HG02870 (cell line): Measurements from ENCODE around the gene SMYD3.
"Not testable (repeated sequence)": the region's sequence is repeated elsewhere in the genome, so short reads cannot be mapped to it uniquely, and the experiment has no call there.

Experiments
- ATAC-seq: cut with Tn5 transposase; IDR thresholded peaks from one replicate; pipeline ENCODE4 v1.9.1; 2021; ENCODE audit warnings: mild to moderate bottlenecking, moderate library complexity; ENCODE audit not compliant: unreplicated experiment

SMYD3 gene

GRCh38 chr1:246364415-246364941 is 142.6 kb downstream of the SMYD3 start:
- ATAC-seq = peak; percentile 77

- not testable (repeated sequence) for ATAC-seq
Measured at GRCh38 chr1:246357014-246357598, 150.0 kb downstream of the SMYD3 start.

DNA sequence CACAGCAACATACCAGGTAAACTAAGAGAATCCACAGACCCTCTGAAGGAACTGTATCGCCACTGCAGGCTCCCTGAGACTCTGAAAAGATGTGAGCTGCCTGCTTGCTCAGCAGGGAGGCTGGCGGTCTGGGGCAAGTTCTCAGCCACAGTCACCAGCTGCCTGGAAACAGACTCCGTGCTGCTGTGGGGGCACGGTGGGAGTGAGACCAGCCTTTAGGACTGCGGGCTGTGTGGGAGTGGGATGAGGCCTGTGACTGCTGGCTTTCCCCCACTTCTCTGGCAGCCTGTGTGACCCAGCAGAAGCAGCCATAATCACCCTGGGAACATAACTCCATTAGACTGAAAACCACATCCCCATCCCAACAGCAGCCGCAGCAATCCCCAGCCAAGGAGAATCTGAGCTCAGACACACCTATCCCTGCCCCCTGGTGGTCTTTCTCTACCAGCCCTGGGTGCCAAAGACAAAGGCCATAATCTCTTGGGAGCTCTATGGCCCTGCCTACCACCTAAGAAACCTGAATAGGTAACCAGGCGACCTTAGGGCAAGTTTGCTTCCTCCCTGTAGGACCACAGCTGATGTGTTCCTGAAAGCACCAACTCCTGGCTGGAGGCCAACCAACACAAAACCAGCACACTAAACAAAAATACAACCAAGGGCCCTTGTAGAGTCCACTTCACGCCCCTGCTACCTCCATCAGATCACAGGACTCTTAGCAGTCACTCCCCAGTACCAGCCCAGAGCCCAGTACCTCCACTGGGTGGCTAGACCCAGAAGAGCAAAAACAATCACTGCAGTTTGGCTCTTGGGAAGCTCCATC is 151.5 kb downstream of the SMYD3 start:
- no peak for ATAC-seq

GRCh38 chr1:246351721-246352120 is 155.4 kb downstream of the SMYD3 start:
- no peak for ATAC-seq

- no peak for ATAC-seq
Measured at GRCh38 chr1:246350745-246351144, 156.3 kb downstream of the SMYD3 start.

- no peak for ATAC-seq
Measured at GRCh38 chr1:246343937-246344336, 163.1 kb downstream of the SMYD3 start.

- ATAC-seq = peak; percentile 51
Measured at GRCh38 chr1:246343251-246343650, 163.8 kb downstream of the SMYD3 start.

DNA sequence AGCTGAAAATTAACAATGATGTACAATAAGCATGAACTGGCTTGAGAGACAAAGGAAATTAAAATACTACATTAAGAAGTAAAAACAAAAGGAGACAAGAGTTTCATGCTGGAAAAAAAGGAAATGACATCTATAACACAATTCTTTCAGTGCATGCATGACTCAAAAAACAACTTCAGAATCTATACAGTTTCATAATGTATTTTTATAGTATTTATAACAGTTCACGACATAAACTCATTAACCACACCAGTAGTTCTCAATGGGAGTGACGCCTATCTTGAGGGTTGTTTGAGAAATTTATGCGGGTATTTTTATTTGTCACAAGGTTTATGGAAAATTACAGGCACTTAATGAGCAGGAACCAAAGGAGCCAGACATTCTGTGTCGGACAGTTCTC is 168.5 kb downstream of the SMYD3 start:
- ATAC-seq = no peak

- no peak for ATAC-seq
Measured at GRCh38 chr1:246338098-246338497, 169.0 kb downstream of the SMYD3 start.

DNA sequence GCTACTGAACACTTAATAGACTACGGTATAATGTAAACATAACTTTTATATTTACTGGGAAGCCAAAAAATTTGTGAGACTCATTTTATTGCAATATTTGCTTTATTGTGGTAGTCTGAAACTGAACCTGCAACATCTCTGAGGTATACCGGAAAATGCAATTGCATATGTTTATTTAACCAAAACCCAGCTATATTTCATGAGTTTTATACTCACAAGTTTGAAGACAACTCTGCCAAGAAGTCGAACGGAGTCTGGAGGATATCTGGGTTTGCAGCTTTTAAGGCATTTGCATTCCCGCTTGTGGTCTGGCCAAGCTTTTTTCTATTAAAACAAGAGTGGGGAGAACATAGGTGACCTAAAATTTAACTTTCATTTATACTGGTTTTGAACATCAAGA is 171.9 kb downstream of the SMYD3 start:
- ATAC-seq = no peak

DNA sequence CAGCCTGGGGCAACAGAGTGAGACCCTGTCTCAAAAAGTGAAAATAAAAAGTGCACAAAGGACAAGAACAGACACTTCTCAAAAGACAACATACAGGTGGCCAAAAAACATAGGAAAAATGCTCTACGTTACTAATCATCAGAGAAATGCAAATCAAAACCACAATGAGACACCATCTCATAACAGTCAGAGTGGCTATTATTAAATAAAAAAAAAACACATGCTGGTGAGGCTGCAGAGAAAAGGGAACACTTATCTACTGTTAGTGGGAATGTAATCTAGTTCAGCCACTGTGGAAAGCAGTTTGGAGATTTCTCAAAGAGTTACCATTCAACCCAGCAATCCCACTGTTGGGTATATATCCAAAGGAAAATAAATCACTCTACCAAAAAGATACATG is 173.2 kb downstream of the SMYD3 start:
- ATAC-seq = no peak

DNA sequence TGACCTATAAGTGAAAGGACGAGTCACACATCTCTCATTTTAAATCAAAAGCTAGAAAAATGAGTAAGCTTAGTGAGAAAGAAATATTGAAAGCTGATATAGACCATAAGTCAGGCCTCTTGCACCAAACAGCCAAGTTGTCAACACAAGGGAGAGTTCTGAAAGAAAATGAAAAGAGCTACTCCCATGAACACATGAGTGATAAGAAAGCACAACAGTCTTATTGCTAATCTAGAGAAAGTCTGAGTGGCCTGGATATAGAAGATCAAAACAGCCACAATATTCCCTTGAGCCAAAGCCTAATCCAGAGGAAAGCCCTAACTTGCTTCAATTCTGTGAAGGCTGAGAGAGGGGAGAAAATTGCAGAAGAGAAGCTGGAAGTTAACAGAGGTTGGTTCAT is 175.0 kb downstream of the SMYD3 start:
- no peak for ATAC-seq

- peak; percentile 98 for ATAC-seq
Measured at GRCh38 chr1:246329900-246330299, 177.2 kb downstream of the SMYD3 start.

- ATAC-seq = not testable (repeated sequence)
Measured at GRCh38 chr1:246329292-246329691, 177.8 kb downstream of the SMYD3 start.

- no peak for ATAC-seq
Measured at GRCh38 chr1:246324711-246325110, 182.4 kb downstream of the SMYD3 start.

DNA sequence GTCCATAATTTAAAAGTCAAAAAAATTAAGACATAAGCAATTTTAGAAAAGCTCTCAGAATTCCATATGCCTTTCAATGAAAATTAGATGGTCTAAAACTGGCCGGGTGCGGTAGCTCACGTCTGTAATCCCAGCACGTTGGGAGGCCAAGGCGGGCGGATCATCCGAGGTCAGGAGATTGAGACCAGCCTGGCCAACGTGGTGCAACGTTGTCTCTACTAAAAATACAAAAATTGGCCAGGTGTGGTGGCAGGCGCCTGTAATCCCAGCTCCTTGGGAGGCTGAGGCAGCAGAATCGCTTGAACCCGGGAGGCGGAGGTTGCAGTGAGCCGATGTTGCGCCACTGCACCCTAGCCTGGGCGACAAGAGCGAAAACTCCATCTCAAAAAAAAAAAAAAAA is 183.0 kb downstream of the SMYD3 start:
- not testable (repeated sequence) for ATAC-seq

GRCh38 chr1:246320286-246320685 is 186.8 kb downstream of the SMYD3 start:
- no peak for ATAC-seq

GRCh38 chr1:246319083-246319714 is 187.9 kb downstream of the SMYD3 start:
- ATAC-seq = no peak

GRCh38 chr1:246318622-246319021 is 188.5 kb downstream of the SMYD3 start:
- ATAC-seq = no peak

DNA sequence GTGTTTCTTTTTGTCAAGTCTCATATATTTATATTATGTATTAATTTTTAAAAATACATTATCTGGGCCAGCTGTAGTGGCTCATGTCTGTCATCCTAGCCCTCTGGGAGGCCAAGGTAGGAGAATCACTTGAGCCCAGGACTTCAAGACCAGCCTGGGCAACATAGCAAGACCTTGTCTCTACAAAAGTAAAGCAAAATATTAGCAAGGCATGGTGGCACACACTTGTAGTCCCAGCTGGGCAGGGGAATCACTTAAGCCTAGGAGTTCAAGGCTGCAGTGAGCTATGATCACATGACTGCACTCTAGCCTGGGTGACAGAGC is 189.1 kb downstream of the SMYD3 start:
- ATAC-seq = no peak

DNA sequence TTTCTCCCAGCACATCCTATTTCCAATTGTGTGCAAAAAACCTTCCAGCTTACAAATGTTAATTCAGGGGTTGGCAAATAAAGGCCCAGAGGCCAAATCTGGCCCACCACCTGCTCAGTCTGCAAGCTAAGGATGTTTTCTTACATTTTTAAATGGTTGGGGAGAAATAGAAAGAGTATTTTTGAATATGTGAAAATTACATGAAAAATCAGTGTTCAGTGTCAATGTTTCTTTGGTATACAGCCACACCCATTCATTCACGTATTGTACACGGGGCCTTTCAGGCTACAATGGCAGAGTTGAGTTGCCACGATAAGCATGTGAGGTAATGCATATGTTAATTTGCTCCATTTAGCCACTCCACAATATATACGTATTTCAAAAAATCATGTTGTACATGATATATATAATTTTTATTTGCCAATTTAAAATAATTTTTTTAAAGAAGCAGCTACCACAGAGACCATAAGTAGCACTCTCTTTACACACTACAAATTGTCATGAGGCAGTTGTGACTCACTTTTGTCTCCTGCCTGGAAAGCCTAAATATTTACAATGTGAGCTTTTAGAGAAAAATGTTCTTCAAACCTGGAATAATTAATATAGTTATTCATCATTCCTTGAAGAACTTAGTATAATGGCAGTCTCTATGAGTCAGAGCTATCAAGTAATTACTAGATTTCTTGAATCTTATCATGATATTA is 189.6 kb downstream of the SMYD3 start:
- no peak for ATAC-seq
